ENCODE measurements around the gene MCM5. TPM values are rescaled to one million over a fixed set of nuclear protein-coding genes. Genes with fewer than 3 reads are reported as not detected.

MCM5 gene
- total and polyA plus RNA-seq, 2 experiments from 2014 or later, result 288 to 325 TPM

DNA sequence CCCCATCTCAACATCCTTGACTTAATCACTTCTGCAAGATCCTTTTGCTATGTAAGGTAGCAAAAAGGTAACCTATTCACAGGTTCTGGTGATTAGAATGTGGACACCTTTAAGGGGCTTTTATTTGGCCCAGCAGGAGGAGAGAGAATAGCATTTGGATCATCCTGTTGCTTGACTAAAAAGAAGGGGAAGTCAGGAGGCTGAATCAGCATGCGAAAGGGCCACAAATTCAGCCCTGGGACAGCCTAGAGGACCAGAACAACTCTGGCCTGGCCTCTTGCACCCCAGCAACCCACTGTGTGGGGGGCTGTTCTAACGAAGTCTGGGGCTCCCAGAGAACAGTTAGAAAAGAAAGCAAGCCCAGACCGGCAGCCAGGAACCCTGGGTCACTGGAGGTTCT lies 22.2 kb upstream of the MCM5 start:
- peaks cover 11% of the 10 kb centered on the region for H3K79me2 ChIP-seq (replicated peaks; ENCODE audit: insufficient read depth)
- H3K4me2 ChIP-seq, result peak overlapping the region; percentile 44
- ATAC-seq, result peak; percentile 27
- H3K4me3 ChIP-seq, result no peak overlapping the region; the same call in 1 of the 2 replicates
- no peaks in the 10 kb centered on the region for H3K27me3 ChIP-seq (ENCODE audit: insufficient read depth)
- H3K9me3 Mint-ChIP-seq, result no peaks in the 10 kb centered on the region
- H3F3A ChIP-seq (replicated peaks; ENCODE audit: low read depth), result peaks cover 41% of the 10 kb centered on the region
- 0 out of 2 replicates have a peak overlapping the region, but pooled peaks have one; percentile 14 for H2AFZ ChIP-seq
- H3K36me3 ChIP-seq (ENCODE audit: insufficient read depth), result no peaks in the 10 kb centered on the region
- peaks cover under 1% of the 10 kb centered on the region; the same call in 1 of the 3 replicates for H3K36me3 Mint-ChIP-seq (ENCODE audit: low read depth)
- peak overlapping the region; percentile 97 for H3K27ac ChIP-seq (ENCODE audit: low read depth)
- no peaks in the 10 kb centered on the region for H3K9me2 ChIP-seq (ENCODE audit: insufficient read depth)
- peak; percentile 71 for DNase-seq (ENCODE audit: low spot score)
- peaks cover 64% of the 10 kb centered on the region for H3K4me1 Mint-ChIP-seq
- H3K27ac Mint-ChIP-seq, result peak overlapping the region; percentile 100
- no peaks in the 10 kb centered on the region for H4K20me1 ChIP-seq (replicated peaks; ENCODE audit: insufficient read depth)
- H3K4me1 ChIP-seq (ENCODE audit: insufficient read depth), result peaks cover 74% of the 10 kb centered on the region
- TF ChIP-seq NANOG (IDR thresholded peaks at IDR 0.05; ENCODE audit: borderline replicate concordance) (peak; percentile 27; the same call in 1 of the 2 replicates), EZH2 (IDR thresholded peaks at IDR 0.05; ENCODE audit: low read depth, unreplicated experiment) (no peak)
- TF ChIP-seq, protein P1, sequence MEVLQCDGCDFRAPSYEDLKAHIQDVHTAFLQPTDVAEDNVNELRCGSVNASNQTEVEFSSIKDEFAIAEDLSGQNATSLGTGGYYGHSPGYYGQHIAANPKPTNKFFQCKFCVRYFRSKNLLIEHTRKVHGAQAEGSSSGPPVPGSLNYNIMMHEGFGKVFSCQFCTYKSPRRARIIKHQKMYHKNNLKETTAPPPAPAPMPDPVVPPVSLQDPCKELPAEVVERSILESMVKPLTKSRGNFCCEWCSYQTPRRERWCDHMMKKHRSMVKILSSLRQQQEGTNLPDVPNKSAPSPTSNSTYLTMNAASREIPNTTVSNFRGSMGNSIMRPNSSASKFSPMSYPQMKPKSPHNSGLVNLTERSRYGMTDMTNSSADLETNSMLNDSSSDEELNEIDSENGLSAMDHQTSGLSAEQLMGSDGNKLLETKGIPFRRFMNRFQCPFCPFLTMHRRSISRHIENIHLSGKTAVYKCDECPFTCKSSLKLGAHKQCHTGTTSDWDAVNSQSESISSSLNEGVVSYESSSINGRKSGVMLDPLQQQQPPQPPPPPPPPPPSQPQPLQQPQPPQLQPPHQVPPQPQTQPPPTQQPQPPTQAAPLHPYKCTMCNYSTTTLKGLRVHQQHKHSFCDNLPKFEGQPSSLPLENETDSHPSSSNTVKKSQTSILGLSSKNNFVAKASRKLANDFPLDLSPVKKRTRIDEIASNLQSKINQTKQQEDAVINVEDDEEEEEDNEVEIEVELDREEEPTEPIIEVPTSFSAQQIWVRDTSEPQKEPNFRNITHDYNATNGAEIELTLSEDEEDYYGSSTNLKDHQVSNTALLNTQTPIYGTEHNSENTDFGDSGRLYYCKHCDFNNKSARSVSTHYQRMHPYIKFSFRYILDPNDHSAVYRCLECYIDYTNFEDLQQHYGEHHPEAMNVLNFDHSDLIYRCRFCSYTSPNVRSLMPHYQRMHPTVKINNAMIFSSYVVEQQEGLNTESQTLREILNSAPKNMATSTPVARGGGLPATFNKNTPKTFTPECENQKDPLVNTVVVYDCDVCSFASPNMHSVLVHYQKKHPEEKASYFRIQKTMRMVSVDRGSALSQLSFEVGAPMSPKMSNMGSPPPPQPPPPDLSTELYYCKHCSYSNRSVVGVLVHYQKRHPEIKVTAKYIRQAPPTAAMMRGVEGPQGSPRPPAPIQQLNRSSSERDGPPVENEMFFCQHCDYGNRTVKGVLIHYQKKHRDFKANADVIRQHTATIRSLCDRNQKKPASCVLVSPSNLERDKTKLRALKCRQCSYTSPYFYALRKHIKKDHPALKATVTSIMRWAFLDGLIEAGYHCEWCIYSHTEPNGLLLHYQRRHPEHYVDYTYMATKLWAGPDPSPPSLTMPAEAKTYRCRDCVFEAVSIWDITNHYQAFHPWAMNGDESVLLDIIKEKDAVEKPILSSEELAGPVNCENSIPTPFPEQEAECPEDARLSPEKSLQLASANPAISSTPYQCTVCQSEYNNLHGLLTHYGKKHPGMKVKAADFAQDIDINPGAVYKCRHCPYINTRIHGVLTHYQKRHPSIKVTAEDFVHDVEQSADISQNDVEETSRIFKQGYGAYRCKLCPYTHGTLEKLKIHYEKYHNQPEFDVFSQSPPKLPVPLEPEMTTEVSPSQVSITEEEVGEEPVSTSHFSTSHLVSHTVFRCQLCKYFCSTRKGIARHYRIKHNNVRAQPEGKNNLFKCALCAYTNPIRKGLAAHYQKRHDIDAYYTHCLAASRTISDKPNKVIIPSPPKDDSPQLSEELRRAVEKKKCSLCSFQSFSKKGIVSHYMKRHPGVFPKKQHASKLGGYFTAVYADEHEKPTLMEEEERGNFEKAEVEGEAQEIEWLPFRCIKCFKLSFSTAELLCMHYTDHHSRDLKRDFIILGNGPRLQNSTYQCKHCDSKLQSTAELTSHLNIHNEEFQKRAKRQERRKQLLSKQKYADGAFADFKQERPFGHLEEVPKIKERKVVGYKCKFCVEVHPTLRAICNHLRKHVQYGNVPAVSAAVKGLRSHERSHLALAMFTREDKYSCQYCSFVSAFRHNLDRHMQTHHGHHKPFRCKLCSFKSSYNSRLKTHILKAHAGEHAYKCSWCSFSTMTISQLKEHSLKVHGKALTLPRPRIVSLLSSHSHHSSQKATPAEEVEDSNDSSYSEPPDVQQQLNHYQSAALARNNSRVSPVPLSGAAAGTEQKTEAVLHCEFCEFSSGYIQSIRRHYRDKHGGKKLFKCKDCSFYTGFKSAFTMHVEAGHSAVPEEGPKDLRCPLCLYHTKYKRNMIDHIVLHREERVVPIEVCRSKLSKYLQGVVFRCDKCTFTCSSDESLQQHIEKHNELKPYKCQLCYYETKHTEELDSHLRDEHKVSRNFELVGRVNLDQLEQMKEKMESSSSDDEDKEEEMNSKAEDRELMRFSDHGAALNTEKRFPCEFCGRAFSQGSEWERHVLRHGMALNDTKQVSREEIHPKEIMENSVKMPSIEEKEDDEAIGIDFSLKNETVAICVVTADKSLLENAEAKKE (CRISPR knock-in tag; IDR thresholded peaks at IDR 0.05), result peak; percentile 46
- H3K4me3 Mint-ChIP-seq, result peak overlapping the region; percentile 21
- peaks cover 34% of the 10 kb centered on the region for H3K27me3 Mint-ChIP-seq (ENCODE audit: insufficient read depth, low read depth, poor library complexity)

DNA sequence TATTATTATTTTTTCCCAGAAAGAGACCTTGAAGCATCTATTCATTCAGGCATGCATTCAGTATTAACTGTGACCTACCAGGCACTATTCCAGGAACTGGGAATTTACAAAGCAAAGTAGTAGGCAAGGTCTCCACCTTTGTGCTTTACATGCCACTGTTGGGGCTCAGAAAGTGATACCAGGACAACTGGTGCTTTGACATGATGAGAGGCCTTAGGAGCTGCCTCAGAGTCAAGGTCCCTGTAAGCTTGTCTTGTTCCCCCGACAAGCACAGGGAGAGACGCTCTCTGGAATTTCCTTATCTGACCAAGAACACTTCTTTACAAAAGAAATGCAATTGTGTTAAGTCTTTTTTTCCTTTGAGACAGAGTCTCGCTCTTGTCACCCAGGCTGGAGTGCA lies 21.3 kb upstream of the MCM5 start:
- Mint-ChIP-seq H3K36me3 (ENCODE audit: low read depth) (peaks cover 9% of the 10 kb centered on the region), H3K9me3 (no peaks in the 10 kb centered on the region), H3K4me1 (peaks cover 64% of the 10 kb centered on the region), H3K4me3 (no peak overlapping the region), H3K27ac (peak overlapping the region; percentile 100), H3K27me3 (ENCODE audit: insufficient read depth, low read depth, poor library complexity) (peaks cover 33% of the 10 kb centered on the region)
- Histone ChIP-seq H4K20me1 (replicated peaks; ENCODE audit: insufficient read depth) (no peaks in the 10 kb centered on the region), H3K36me3 (ENCODE audit: insufficient read depth) (no peaks in the 10 kb centered on the region), H3K9me2 (ENCODE audit: insufficient read depth) (no peaks in the 10 kb centered on the region), H2AFZ (no peak overlapping the region; the same call in 1 of the 2 replicates), H3K4me1 (ENCODE audit: insufficient read depth) (peaks cover 76% of the 10 kb centered on the region), H3K4me3 (no peak overlapping the region), H3K79me2 (replicated peaks; ENCODE audit: insufficient read depth) (peaks cover 11% of the 10 kb centered on the region), H3F3A (replicated peaks; ENCODE audit: low read depth) (peaks cover 41% of the 10 kb centered on the region), H3K27me3 (ENCODE audit: insufficient read depth) (no peaks in the 10 kb centered on the region), H3K4me2 (peak overlapping the region; percentile 44), H3K27ac (ENCODE audit: low read depth) (peak overlapping the region; percentile 97)
- ATAC-seq (no peak), DNase-seq (ENCODE audit: low spot score) (no peak)
- TF ChIP-seq STAT1 (IDR thresholded peaks at IDR 0.05; ENCODE audit: unreplicated experiment) (no peak), EZH2 (IDR thresholded peaks at IDR 0.05; ENCODE audit: low read depth, unreplicated experiment) (no peak), CREB1 (CRISPR knock-in tag; IDR thresholded peaks at IDR 0.05; ENCODE audit: low read depth) (no peak), EZH2phosphoT487 (IDR thresholded peaks at IDR 0.05; ENCODE audit: unreplicated experiment) (no peak), ZNF331 (CRISPR knock-in tag; IDR thresholded peaks at IDR 0.05; ENCODE audit: low read depth) (no peak), NANOG (IDR thresholded peaks at IDR 0.05; ENCODE audit: borderline replicate concordance) (no peak), JUNB (IDR thresholded peaks at IDR 0.05; ENCODE audit: unreplicated experiment) (no peak), ZNF114 (CRISPR knock-in tag; IDR thresholded peaks at IDR 0.05) (no peak), POLR2AphosphoS5 (IDR thresholded peaks at IDR 0.05; ENCODE audit: low read depth) (no peak)
- TF ChIP-seq, protein P2, sequence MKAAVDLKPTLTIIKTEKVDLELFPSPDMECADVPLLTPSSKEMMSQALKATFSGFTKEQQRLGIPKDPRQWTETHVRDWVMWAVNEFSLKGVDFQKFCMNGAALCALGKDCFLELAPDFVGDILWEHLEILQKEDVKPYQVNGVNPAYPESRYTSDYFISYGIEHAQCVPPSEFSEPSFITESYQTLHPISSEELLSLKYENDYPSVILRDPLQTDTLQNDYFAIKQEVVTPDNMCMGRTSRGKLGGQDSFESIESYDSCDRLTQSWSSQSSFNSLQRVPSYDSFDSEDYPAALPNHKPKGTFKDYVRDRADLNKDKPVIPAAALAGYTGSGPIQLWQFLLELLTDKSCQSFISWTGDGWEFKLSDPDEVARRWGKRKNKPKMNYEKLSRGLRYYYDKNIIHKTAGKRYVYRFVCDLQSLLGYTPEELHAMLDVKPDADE (IDR thresholded peaks at IDR 0.05), result no peak
- TF ChIP-seq, protein P3, sequence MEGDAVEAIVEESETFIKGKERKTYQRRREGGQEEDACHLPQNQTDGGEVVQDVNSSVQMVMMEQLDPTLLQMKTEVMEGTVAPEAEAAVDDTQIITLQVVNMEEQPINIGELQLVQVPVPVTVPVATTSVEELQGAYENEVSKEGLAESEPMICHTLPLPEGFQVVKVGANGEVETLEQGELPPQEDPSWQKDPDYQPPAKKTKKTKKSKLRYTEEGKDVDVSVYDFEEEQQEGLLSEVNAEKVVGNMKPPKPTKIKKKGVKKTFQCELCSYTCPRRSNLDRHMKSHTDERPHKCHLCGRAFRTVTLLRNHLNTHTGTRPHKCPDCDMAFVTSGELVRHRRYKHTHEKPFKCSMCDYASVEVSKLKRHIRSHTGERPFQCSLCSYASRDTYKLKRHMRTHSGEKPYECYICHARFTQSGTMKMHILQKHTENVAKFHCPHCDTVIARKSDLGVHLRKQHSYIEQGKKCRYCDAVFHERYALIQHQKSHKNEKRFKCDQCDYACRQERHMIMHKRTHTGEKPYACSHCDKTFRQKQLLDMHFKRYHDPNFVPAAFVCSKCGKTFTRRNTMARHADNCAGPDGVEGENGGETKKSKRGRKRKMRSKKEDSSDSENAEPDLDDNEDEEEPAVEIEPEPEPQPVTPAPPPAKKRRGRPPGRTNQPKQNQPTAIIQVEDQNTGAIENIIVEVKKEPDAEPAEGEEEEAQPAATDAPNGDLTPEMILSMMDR (conservative IDR thresholded peaks at IDR 0.05; ENCODE audit: low read depth in 2 of 2), result no peak

Data from GM23338 (cell line).